HL-60 (cell line): Measurements from ENCODE around the gene TM7SF2.
"Not testable (repeated sequence)": the region's sequence is repeated elsewhere in the genome, so short reads cannot be mapped to it uniquely, and the experiment has no call there.

Experiments
- DNase-seq, 2 experiments: peaks; one replicate each; pipeline ENCODE4 v3.0.0-alpha.2; 2010 to 2020; ENCODE audit warnings: low read depth in 1 of 2, low spot score in 1 of 2
- H3K27ac ChIP-seq: fragments of 250-450 bp; sonication (Bioruptor Pico); replicated peaks from 2 replicates; pipeline ENCODE4 v1.5.1; 2020; ENCODE audit warnings: mild to moderate bottlenecking, moderate library complexity
- H3K27me3 ChIP-seq: fragments of 250-450 bp; sonication (Bioruptor Pico); 2 replicates; pipeline ENCODE4 v1.5.1; 2021; ENCODE audit warnings: mild to moderate bottlenecking, moderate library complexity; ENCODE audit not compliant: insufficient read depth, poor library complexity, severe bottlenecking
- H3K4me3 ChIP-seq: replicated peaks from 2 replicates; pipeline ENCODE4 v1.5.1; 2011; ENCODE audit warnings: mild to moderate bottlenecking, control low read depth, low read length; ENCODE audit not compliant: insufficient read depth
- GABPA ChIP-seq: IDR thresholded peaks from 2 replicates; pipeline ENCODE4 v1.6.1; 2012; ENCODE audit warnings: low read depth
- POLR2AphosphoS5 ChIP-seq: IDR thresholded peaks from 2 replicates; pipeline ENCODE4 v1.6.1; 2012; ENCODE audit warnings: low read depth
- SPI1 ChIP-seq: IDR thresholded peaks from 2 replicates; pipeline ENCODE4 v1.6.1; 2012; ENCODE audit warnings: low read depth, mild to moderate bottlenecking, borderline replicate concordance
- TF ChIP-seq, protein P1 (sequence below): IDR thresholded peaks from one replicate; pipeline ENCODE4 v1.5.1; 2011; ENCODE audit warnings: low read length, control low read depth, inconsistent platforms; ENCODE audit not compliant: insufficient read depth
- TF ChIP-seq, protein P2 (sequence below): IDR thresholded peaks from 2 replicates; pipeline ENCODE4 v1.6.1; 2012; ENCODE audit warnings: low read depth; ENCODE audit not compliant: insufficient replicate concordance

TM7SF2 gene

DNA sequence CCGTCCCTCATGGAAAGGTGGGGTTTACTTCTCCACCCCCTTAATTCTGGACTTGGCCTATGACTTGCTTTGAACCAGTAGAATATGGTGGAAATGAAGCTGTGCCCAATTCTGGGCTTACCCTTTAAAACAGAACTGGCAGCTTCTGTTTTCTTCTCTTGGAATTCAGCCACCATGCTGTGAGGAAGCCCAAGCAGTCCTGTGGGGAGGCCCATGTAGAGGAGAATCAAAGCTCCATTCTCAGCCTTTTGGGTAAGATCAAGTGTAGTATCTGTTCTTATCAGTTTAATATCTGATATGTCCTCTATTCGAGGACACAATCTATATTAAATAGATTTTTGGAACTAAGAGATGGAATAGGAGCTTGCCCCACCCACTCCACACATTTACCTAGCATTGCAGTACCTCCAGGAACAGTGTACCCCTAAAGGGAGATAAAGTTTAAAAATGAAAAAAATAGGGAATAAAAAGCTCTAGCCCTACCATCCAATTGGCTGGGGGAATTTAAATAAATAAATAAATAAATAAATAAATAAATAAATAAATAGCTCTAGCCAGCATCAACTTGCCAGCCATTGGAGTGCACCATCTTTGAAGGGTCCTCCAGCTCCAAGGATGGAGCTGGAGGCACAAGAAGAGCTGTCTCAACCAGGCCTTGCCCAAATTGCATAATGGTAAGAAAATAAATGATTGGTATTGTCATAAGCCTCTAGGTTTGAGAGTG lies 35.8 kb downstream of the TM7SF2 start:
- no peak for DNase-seq
- Histone ChIP-seq H3K27ac (no peak overlapping the region), H3K4me3 (no peak overlapping the region), H3K27me3 (no peaks in the 10 kb centered on the region)
- TF ChIP-seq, protein P1, sequence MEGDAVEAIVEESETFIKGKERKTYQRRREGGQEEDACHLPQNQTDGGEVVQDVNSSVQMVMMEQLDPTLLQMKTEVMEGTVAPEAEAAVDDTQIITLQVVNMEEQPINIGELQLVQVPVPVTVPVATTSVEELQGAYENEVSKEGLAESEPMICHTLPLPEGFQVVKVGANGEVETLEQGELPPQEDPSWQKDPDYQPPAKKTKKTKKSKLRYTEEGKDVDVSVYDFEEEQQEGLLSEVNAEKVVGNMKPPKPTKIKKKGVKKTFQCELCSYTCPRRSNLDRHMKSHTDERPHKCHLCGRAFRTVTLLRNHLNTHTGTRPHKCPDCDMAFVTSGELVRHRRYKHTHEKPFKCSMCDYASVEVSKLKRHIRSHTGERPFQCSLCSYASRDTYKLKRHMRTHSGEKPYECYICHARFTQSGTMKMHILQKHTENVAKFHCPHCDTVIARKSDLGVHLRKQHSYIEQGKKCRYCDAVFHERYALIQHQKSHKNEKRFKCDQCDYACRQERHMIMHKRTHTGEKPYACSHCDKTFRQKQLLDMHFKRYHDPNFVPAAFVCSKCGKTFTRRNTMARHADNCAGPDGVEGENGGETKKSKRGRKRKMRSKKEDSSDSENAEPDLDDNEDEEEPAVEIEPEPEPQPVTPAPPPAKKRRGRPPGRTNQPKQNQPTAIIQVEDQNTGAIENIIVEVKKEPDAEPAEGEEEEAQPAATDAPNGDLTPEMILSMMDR, result no peak
- TF ChIP-seq, protein P2, sequence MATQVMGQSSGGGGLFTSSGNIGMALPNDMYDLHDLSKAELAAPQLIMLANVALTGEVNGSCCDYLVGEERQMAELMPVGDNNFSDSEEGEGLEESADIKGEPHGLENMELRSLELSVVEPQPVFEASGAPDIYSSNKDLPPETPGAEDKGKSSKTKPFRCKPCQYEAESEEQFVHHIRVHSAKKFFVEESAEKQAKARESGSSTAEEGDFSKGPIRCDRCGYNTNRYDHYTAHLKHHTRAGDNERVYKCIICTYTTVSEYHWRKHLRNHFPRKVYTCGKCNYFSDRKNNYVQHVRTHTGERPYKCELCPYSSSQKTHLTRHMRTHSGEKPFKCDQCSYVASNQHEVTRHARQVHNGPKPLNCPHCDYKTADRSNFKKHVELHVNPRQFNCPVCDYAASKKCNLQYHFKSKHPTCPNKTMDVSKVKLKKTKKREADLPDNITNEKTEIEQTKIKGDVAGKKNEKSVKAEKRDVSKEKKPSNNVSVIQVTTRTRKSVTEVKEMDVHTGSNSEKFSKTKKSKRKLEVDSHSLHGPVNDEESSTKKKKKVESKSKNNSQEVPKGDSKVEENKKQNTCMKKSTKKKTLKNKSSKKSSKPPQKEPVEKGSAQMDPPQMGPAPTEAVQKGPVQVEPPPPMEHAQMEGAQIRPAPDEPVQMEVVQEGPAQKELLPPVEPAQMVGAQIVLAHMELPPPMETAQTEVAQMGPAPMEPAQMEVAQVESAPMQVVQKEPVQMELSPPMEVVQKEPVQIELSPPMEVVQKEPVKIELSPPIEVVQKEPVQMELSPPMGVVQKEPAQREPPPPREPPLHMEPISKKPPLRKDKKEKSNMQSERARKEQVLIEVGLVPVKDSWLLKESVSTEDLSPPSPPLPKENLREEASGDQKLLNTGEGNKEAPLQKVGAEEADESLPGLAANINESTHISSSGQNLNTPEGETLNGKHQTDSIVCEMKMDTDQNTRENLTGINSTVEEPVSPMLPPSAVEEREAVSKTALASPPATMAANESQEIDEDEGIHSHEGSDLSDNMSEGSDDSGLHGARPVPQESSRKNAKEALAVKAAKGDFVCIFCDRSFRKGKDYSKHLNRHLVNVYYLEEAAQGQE, result no peak
- TF ChIP-seq GABPA (no peak), POLR2AphosphoS5 (no peak), SPI1 (no peak)

DNA sequence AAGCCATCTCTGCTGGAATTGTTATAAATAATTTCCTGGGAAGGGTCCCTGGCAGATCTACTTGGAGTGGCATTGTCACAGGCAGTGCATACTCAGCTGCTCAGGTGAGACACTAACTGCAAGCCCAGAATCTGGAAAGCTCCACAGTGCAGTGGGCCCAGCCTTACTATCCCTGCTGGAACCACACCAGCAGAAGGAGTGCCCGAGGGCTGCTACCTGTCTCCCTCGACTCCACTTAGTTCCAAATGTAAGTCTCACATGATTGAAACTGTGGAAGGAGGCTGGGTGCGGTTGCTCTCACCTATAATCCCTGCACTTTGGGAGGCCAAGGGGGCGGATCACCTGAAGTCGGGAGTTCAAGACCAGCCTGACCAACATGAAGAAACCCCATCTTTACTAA lies 37.0 kb downstream of the TM7SF2 start:
- TF ChIP-seq, protein P1, result no peak
- TF ChIP-seq, protein P2, result no peak
- no peak for TF ChIP-seq SPI1
- no peak for TF ChIP-seq GABPA
- no peak for TF ChIP-seq POLR2AphosphoS5
- Histone ChIP-seq H3K27me3 (no peaks in the 10 kb centered on the region), H3K27ac (no peak overlapping the region), H3K4me3 (no peak overlapping the region)
- DNase-seq, result no peak

DNA sequence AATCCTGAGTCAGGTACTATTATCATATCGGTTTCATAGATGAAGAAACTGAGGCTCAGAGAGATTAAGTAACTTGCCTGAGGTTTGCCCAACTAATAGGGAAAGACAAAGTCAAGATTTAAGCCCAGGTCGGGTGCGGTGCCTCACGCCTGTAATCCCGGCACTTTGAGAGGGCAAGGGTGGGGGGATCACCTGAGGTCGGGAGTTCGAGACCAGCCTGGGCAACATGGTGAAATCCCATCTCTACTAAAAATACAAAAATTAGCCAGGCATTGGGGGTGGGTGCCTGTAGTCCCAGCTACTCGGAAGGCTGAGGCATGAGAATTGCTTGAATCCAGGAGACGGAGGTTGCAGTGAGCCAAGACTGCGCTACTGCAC lies 38.4 kb downstream of the TM7SF2 start:
- H3K4me3 ChIP-seq, DNase-seq, H3K27me3 ChIP-seq: not testable (repeated sequence)
- peak overlapping the region; percentile 89 for H3K27ac ChIP-seq

DNA sequence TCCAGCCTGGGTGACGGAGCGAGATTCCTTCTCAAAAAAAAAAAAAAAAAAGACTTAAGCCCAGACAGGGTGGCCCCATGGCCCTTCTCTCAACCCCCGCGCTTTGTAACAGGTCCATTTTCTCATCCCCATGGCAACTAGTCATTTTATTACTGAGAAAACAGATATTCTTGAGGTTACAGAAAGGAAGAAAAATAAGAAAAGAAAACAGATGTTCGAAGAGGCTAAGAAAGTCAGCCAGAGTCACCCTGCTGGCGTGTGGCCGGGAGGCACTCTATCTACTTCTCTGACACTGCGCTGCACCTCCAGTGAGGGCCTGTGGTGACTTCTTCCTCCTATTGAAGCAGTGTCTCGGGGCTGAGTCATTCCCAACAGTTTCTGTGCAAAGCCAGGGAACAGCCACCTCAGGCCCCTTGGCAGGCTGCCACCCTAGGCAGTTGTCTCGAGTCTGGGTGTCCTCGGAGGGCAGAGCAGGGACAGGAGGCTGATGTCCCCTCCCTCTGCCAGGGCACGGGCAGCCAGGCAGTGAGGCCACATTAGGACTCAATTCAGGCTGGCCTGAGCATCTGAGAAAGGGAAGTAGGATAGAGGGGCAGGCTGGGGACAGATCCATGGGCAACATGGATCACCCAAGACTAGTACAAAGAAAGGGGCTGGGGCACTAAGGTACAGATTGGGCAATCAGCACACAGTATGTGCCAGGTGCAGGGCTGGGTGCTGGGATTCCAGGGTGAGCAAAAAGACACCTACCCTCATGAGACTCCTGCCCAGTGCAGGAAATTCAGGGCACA lies 39.0 kb downstream of the TM7SF2 start:
- TF ChIP-seq POLR2AphosphoS5, result peak; percentile 78
- TF ChIP-seq GABPA, result no peak
- no peak; the same call in 1 of the 2 replicates for TF ChIP-seq SPI1
- TF ChIP-seq, protein P2, result no peak
- TF ChIP-seq, protein P1, result no peak
- Histone ChIP-seq H3K4me3 (no peak overlapping the region), H3K27ac (peak overlapping the region; percentile 89), H3K27me3 (no peaks in the 10 kb centered on the region)
- peak; percentile 90 to 96 for DNase-seq
